IMR-90 (cell line): Measurements from ENCODE around the gene RAB11FIP3. TPM values are rescaled to one million over a fixed set of nuclear protein-coding genes. Genes with fewer than 3 reads are reported as not detected.

ENCODE experiments used
- ATAC-seq: fragments of 200-7000 bp; cut with Tn5 transposase; 2 replicates; pipeline ENCODE4 v1.9.1; 2020; ENCODE audit warnings: low read depth, mild to moderate bottlenecking, moderate library complexity
- BruUV-seq: library from RNA; stranded (reverse); fragments of 400-500 nt; replicated peaks from 2 replicates; lab custom pipeline; 2021; lab: Mats Ljungman, UMichigan
- CTCF ChIA-PET: fragments of 300-600 bp; formaldehyde crosslinking; extraction: SDS; loops from one replicate; lab custom pipeline; 2021; ENCODE audit warnings: antibody characterized with exemption; lab: Yijun Ruan, JAX
- POLR2A ChIA-PET: fragments of 300-600 bp; sonication (Branson Sonifier 250); formaldehyde crosslinking; loops from one replicate; lab custom pipeline; 2022; ENCODE audit warnings: antibody characterized with exemption; ENCODE audit not compliant: unreplicated experiment; lab: Charles Lee
- DNase-seq: peaks from one replicate; pipeline ENCODE4 v3.0.0; 2013
- H2AFZ ChIP-seq: replicated peaks from 2 replicates; pipeline ENCODE3; 2013; ENCODE audit warnings: low read length, mild to moderate bottlenecking; ENCODE audit not compliant: poor library complexity
- H2AK5ac ChIP-seq: 2 replicates; pipeline ENCODE4 v1.6.1; 2013; ENCODE audit warnings: low read depth, low read length, inconsistent platforms
- H2AK9ac ChIP-seq: replicated peaks from 2 replicates; pipeline ENCODE3; 2013; ENCODE audit warnings: mild to moderate bottlenecking, low read depth, low read length, moderate library complexity; ENCODE audit not compliant: poor library complexity
- H2BK120ac ChIP-seq: 2 replicates; pipeline ENCODE4 v1.6.1; 2013; ENCODE audit warnings: low read depth, low read length, inconsistent platforms
- H2BK15ac ChIP-seq: 3 replicates; pipeline ENCODE4 v1.6.1; 2013; ENCODE audit warnings: low read depth, low read length, inconsistent platforms
- H2BK20ac ChIP-seq: 2 replicates; pipeline ENCODE4 v1.6.1; 2013; ENCODE audit warnings: low read depth, mild to moderate bottlenecking, inconsistent platforms, low read length, moderate library complexity
- H2BK5ac ChIP-seq: 2 replicates; pipeline ENCODE4 v1.6.1; 2013; ENCODE audit warnings: mild to moderate bottlenecking, low read depth, low read length, inconsistent platforms; ENCODE audit not compliant: poor library complexity, severe bottlenecking
- H3K14ac ChIP-seq: replicated peaks from 2 replicates; pipeline ENCODE4 v1.6.1; 2013; ENCODE audit warnings: low read depth, low read length, inconsistent platforms
- H3K18ac ChIP-seq: 2 replicates; pipeline ENCODE4 v1.6.1; 2013; ENCODE audit warnings: low read depth, low read length, control low read depth
- H3K23ac ChIP-seq: 2 replicates; pipeline ENCODE4 v1.6.1; 2013; ENCODE audit warnings: low read depth, low read length, inconsistent platforms
- H3K27ac ChIP-seq: 2 replicates; pipeline ENCODE4 v1.5.1; 2013; ENCODE audit warnings: mild to moderate bottlenecking, control low read depth, low read length; ENCODE audit not compliant: insufficient read depth
- H3K27me3 ChIP-seq: 2 replicates; pipeline ENCODE4 v1.6.1; 2013; ENCODE audit warnings: low read length; ENCODE audit not compliant: control insufficient read depth, insufficient read depth
- H3K36me3 ChIP-seq: 2 replicates; pipeline ENCODE4 v1.6.1; 2013; ENCODE audit warnings: low read length, mixed read lengths; ENCODE audit not compliant: control insufficient read depth, insufficient read depth
- H3K4ac ChIP-seq: 2 replicates; pipeline ENCODE4 v1.6.1; 2013; ENCODE audit warnings: low read depth, low read length, inconsistent platforms
- H3K4me1 ChIP-seq: 2 replicates; pipeline ENCODE4 v1.6.1; 2013; ENCODE audit warnings: low read length, mixed read lengths; ENCODE audit not compliant: control insufficient read depth, insufficient read depth
- H3K4me2 ChIP-seq: 2 replicates; pipeline ENCODE4 v1.6.1; 2013; ENCODE audit warnings: low read depth, mild to moderate bottlenecking, control low read depth, low read length, moderate library complexity
- H3K4me3 ChIP-seq: 2 replicates; pipeline ENCODE4 v1.5.1; 2013; ENCODE audit warnings: low read depth, mild to moderate bottlenecking, control low read depth, low read length, moderate library complexity; ENCODE audit not compliant: insufficient read depth
- H3K56ac ChIP-seq: 2 replicates; pipeline ENCODE4 v1.6.1; 2013; ENCODE audit warnings: low read length, inconsistent platforms; ENCODE audit not compliant: insufficient read depth; ENCODE audit errors: extremely low read depth
- H3K79me1 ChIP-seq, 2 experiments: 2 replicates each; pipeline ENCODE4 v1.6.1; 2013; ENCODE audit warnings: low read length in 2 of 2, inconsistent platforms in 1 of 2, low read depth in 1 of 2
- H3K9ac ChIP-seq: 2 replicates; pipeline ENCODE4 v1.6.1; 2013; ENCODE audit warnings: low read depth, low read length, control low read depth
- H3K9me1 ChIP-seq: 2 replicates; pipeline ENCODE4 v1.6.1; 2013; ENCODE audit warnings: low read length, inconsistent platforms; ENCODE audit not compliant: insufficient read depth
- H3K9me3 ChIP-seq: 2 replicates; pipeline ENCODE4 v1.6.1; 2013; ENCODE audit warnings: low read length; ENCODE audit not compliant: control insufficient read depth, insufficient read depth
- H4K20me1 ChIP-seq: 2 replicates; pipeline ENCODE4 v1.6.1; 2013; ENCODE audit warnings: low read length, inconsistent platforms; ENCODE audit not compliant: insufficient read depth
- H4K5ac ChIP-seq: 2 replicates; pipeline ENCODE4 v1.6.1; 2013; ENCODE audit warnings: mild to moderate bottlenecking, low read depth, low read length, control low read depth
- H4K8ac ChIP-seq, 2 experiments: 2 replicates each; pipeline ENCODE4 v1.6.1; 2013; ENCODE audit warnings: low read depth in 2 of 2, low read length in 2 of 2, control low read depth in 1 of 2, inconsistent platforms in 1 of 2
- H4K91ac ChIP-seq: 2 replicates; pipeline ENCODE4 v1.6.1; 2013; ENCODE audit warnings: low read depth, low read length, inconsistent platforms; ENCODE audit not compliant: insufficient read depth
- CHD1 ChIP-seq: IDR thresholded peaks from 2 replicates; pipeline ENCODE4 v1.6.1; 2012; ENCODE audit warnings: low read depth, low read length, improper control_type of control experiment
- CTCF ChIP-seq: conservative IDR thresholded peaks from 2 replicates; pipeline ENCODE4 v1.5.1; 2012; ENCODE audit warnings: mild to moderate bottlenecking, low read depth, low read length, improper control_type of control experiment
- MXI1 ChIP-seq: IDR thresholded peaks from 2 replicates; pipeline ENCODE4 v1.6.1; 2012; ENCODE audit warnings: low read depth, mild to moderate bottlenecking, low read length, moderate library complexity, borderline replicate concordance
- RAD21 ChIP-seq: IDR thresholded peaks from 2 replicates; pipeline ENCODE4 v1.6.1; 2012; ENCODE audit warnings: low read length, improper control_type of control experiment
- RCOR1 ChIP-seq: IDR thresholded peaks from 2 replicates; pipeline ENCODE4 v1.6.1; 2012; ENCODE audit warnings: mild to moderate bottlenecking, low read length, improper control_type of control experiment; ENCODE audit not compliant: insufficient replicate concordance
- RFX5 ChIP-seq: IDR thresholded peaks from 2 replicates; pipeline ENCODE4 v1.8.0; 2012; ENCODE audit warnings: low read depth, mild to moderate bottlenecking, low read length, moderate library complexity
- WGBS, 2 experiments: methylation state at CpG; one replicate each; pipeline versions ENCODE4 v1.1.5 to v1.1.7; 2013; ENCODE audit warnings: missing lambda C conversion rate in 2 of 2; ENCODE audit not compliant: insufficient read length in 1 of 2; ENCODE audit errors: extremely low coverage in 2 of 2; 5-methylcytosine and 5-hydroxymethylcytosine counted together
- dilution Hi-C: fragments of 300-500 bp; cut with HindIII; formaldehyde crosslinking; loops from one replicate; pipeline ENCODE4 v1.14.3; 2018; ENCODE audit warnings: low sequenced_read_pairs; ENCODE audit not compliant: unreplicated experiment
- in situ Hi-C: fragments of 300-500 bp; cut with MboI; formaldehyde crosslinking; loops from 3 replicates; pipeline ENCODE4 v1.14.3; 2019; ENCODE audit warnings: low sequenced_read_pairs, inconsistent platforms, mixed read lengths
- intact Hi-C: fragments of 100-400 bp; cut with micrococcal nuclease; formaldehyde crosslinking; loops from 2 replicates; pipeline ENCODE4 v1.10.0; 2022
- polyA plus RNA-seq, 3 experiments: library from polyadenylated mRNA; depleted of rRNA; stranded (reverse); fragments of >200 nt; gene quantifications; 2 replicates each; pipeline ENCODE4 v1.2.3, GENCODE V29; 2012; ENCODE audit warnings: low replicate concordance in 1 of 3
- total RNA-seq: library from RNA; depleted of rRNA; stranded (reverse); fragments of >200 nt; gene quantifications from 2 replicates; pipeline ENCODE4 v1.2.3, GENCODE V29; 2012

Gene RAB11FIP3
- total and polyA plus RNA-seq, 2 of the 4 experiments (the other 2 are of a cell fraction) = 7.5 to 22.5 TPM

GRCh38 chr16:379183-379960 lies 46.1 kb upstream of the RAB11FIP3 start:
- Histone ChIP-seq H4K5ac (no peak overlapping the region), H3K18ac (no peak overlapping the region), H3K36me3 (peaks cover 27% of the 10 kb centered on the region), H3K27ac (no peak overlapping the region), H3K4ac (no peak overlapping the region), H2AFZ (no peak overlapping the region), H4K91ac (no peak overlapping the region), H3K9ac (no peak overlapping the region), H3K14ac (no peak overlapping the region), H3K27me3 (no peaks in the 10 kb centered on the region), H2BK5ac (no peak overlapping the region), H3K56ac (no peak overlapping the region), H2BK20ac (no peak overlapping the region), H2BK120ac (no peak overlapping the region), H3K79me1 (peaks cover 13 to 29% of the 10 kb centered on the region in 2 experiments; a peak in 3 of 4 replicates), H4K8ac (no peak overlapping the region), H3K4me1 (peaks cover 2% of the 10 kb centered on the region; the same call in 1 of the 2 replicates), H3K4me3 (no peak overlapping the region), H3K23ac (peak overlapping the region; percentile 42; the same call in 1 of the 2 replicates), H3K4me2 (no peak overlapping the region), H2AK5ac (no peak overlapping the region), H3K9me1 (no peaks in the 10 kb centered on the region), H2AK9ac (peak overlapping the region; percentile 42), H3K9me3 (no peaks in the 10 kb centered on the region), H4K20me1 (peaks cover 16% of the 10 kb centered on the region), H2BK15ac (no peak overlapping the region)
- dilution Hi-C loops (no loop called here), in situ Hi-C loops (no loop called here), intact Hi-C loops (no loop called here)
- POLR2A ChIA-PET = no interaction called here
- 97% methylated on average over 5 of the region's 16 CpGs; no CpG with 5 or more reads in 1 of the 2 experiments for WGBS, 2 experiments
- CTCF ChIA-PET = no interaction called here
- BruUV-seq = no TSS peak
- TF ChIP-seq RAD21 (no peak), CHD1 (no peak), RFX5 (no peak), CTCF (no peak), RCOR1 (no peak), MXI1 (no peak)
- DNase-seq (no peak), ATAC-seq (no peak)
